ENCODE measurements around the gene KCNN2. TPM values are rescaled to one million over a fixed set of nuclear protein-coding genes. Genes with fewer than 3 reads are reported as not detected.

Gene KCNN2
- total and polyA plus RNA-seq, 2 of the 4 experiments (the other 2 are of a cell fraction) = 2.2 to 8.8 TPM

GRCh38 chr5:114332925-114333324 is 28.9 kb upstream of the KCNN2 start:
- Histone ChIP-seq H2AK9ac (replicated peaks; ENCODE audit: low read depth, low read length, poor library complexity) (no peak overlapping the region), H2BK120ac (ENCODE audit: low read depth, low read length) (no peak overlapping the region), H4K20me1 (ENCODE audit: insufficient read depth, low read length) (no peaks in the 10 kb centered on the region), H2AK5ac (ENCODE audit: low read depth, low read length) (no peak overlapping the region), H3K4me1 (ENCODE audit: control insufficient read depth, insufficient read depth, low read length) (peaks cover 2% of the 10 kb centered on the region), H3K9me1 (ENCODE audit: insufficient read depth, low read length) (no peaks in the 10 kb centered on the region), H3K4ac (ENCODE audit: low read depth, low read length) (no peak overlapping the region), H3K27ac (ENCODE audit: insufficient read depth, low read length) (no peak overlapping the region), H3K14ac (replicated peaks; ENCODE audit: low read depth, low read length) (no peak overlapping the region), H3K4me2 (ENCODE audit: low read depth, low read length) (peak overlapping the region; percentile 75; the same call in 1 of the 2 replicates), H4K5ac (ENCODE audit: low read depth, low read length) (no peak overlapping the region), H3K23ac (ENCODE audit: low read depth, low read length) (no peak overlapping the region), H2BK15ac (ENCODE audit: low read depth, low read length) (no peak overlapping the region), H3K9me3 (ENCODE audit: control insufficient read depth, insufficient read depth, low read length) (no peaks in the 10 kb centered on the region), H2BK20ac (ENCODE audit: low read depth, low read length) (no peak overlapping the region), H3K9ac (ENCODE audit: low read depth, low read length) (no peak overlapping the region), H3K56ac (ENCODE audit: extremely low read depth, insufficient read depth, low read length) (no peak overlapping the region), H2AFZ (replicated peaks; ENCODE audit: low read length, poor library complexity) (no peak overlapping the region), H3K36me3 (ENCODE audit: control insufficient read depth, insufficient read depth, low read length) (no peaks in the 10 kb centered on the region), H2BK5ac (ENCODE audit: low read depth, low read length, poor library complexity, severe bottlenecking) (no peak overlapping the region), H3K79me1 (ENCODE audit: low read depth in 1 of 2, low read length in 2 of 2) (no peaks in the 10 kb centered on the region), H4K91ac (ENCODE audit: insufficient read depth, low read depth, low read length) (no peak overlapping the region), H3K4me3 (ENCODE audit: insufficient read depth, low read depth, low read length) (no peak overlapping the region), H3K18ac (ENCODE audit: low read depth, low read length) (no peak overlapping the region), H3K27me3 (ENCODE audit: control insufficient read depth, insufficient read depth, low read length) (no peaks in the 10 kb centered on the region), H4K8ac (ENCODE audit: low read depth in 2 of 2, low read length in 2 of 2) (no peak overlapping the region)
- WGBS, 2 experiments (ENCODE audit: extremely low coverage in 2 of 2, insufficient read length in 1 of 2) = no CpG with 5 or more reads among the region's 5 CpGs
- dilution Hi-C loops (cut with HindIII; ENCODE audit: low sequenced_read_pairs, unreplicated experiment) = no loop called here
- in situ Hi-C loops (cut with MboI; ENCODE audit: low sequenced_read_pairs) = no loop called here
- CTCF ChIA-PET = no interaction called here
- TF ChIP-seq BHLHE40 (IDR thresholded peaks at IDR 0.05; ENCODE audit: low read depth, low read length) (no peak), RCOR1 (IDR thresholded peaks at IDR 0.05; ENCODE audit: insufficient replicate concordance, low read length) (no peak), MAFK (IDR thresholded peaks at IDR 0.05; ENCODE audit: low read depth, low read length) (no peak), FOS (IDR thresholded peaks at IDR 0.05; ENCODE audit: low read depth, low read length) (no peak), CEBPB (IDR thresholded peaks at IDR 0.05; ENCODE audit: low read depth, low read length) (no peak), RAD21 (IDR thresholded peaks at IDR 0.05; ENCODE audit: low read length) (no peak), NFE2L2 (IDR thresholded peaks at IDR 0.05; ENCODE audit: low read depth, low read length) (no peak), SMC3 (IDR thresholded peaks at IDR 0.05; ENCODE audit: low read depth, low read length) (no peak), RFX5 (IDR thresholded peaks at IDR 0.05; ENCODE audit: low read depth, low read length) (no peak), USF2 (IDR thresholded peaks at IDR 0.05; ENCODE audit: low read depth, low read length) (no peak), CHD1 (IDR thresholded peaks at IDR 0.05; ENCODE audit: low read depth, low read length) (no peak), MAZ (IDR thresholded peaks at IDR 0.05; ENCODE audit: borderline replicate concordance, low read depth, low read length) (no peak)
- TF ChIP-seq, protein P1, sequence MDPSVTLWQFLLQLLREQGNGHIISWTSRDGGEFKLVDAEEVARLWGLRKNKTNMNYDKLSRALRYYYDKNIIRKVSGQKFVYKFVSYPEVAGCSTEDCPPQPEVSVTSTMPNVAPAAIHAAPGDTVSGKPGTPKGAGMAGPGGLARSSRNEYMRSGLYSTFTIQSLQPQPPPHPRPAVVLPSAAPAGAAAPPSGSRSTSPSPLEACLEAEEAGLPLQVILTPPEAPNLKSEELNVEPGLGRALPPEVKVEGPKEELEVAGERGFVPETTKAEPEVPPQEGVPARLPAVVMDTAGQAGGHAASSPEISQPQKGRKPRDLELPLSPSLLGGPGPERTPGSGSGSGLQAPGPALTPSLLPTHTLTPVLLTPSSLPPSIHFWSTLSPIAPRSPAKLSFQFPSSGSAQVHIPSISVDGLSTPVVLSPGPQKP (IDR thresholded peaks at IDR 0.05; ENCODE audit: borderline replicate concordance, low read depth, low read length) = no peak
- intact Hi-C loops (cut with micrococcal nuclease) = no loop called here
- no TSS peak for BruUV-seq (replicated peaks)
- POLR2A ChIA-PET (ENCODE audit: unreplicated experiment) = no interaction called here
- DNase-seq (peak; percentile 24), ATAC-seq (ENCODE audit: low read depth) (peak; percentile 46)

Data from IMR-90 (cell line).